ENCODE data around the gene CPED1.

DNA sequence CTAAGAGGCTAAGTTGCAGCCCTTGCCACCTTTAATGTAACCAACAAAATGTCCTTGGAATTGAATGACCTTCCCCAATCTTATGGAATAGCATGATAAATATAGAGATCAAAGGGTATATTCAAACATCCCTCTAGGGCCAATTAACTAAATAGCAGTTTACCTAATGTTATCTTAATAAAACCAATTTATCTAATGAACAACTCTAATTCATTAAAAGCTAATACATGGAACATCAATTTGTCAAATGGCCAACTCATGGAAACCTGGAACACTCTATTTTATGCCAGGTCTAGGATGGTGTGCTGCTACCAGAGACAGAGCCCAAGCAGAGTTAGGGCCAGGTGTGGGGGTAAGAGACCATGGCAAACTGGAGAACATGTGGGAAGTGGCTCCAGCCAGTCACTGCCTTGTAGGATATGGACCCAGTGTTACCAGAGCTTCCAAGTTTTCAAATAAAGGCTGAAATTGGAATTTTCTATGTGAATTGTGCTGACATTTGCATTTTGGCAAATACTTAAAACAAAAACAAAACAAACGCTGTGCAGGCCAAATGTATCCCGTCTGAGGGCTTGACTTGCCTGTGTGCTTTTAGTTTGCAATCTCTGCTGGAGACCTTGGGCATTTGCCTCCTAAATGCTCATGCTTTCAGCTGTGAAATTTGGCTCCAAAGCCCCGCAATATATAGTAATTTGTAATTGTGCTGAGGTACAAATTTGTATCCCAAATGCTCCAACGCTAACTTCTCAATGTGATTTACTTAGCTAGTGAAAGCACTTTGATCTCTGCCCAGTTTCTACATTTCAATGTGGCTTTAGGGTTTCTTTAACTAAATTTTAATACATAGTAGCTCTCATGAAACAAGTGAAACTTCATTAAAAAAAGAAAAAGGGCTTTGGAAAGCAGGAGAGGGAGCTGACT is 55.1 kb downstream of the CPED1 start:
- TF ChIP-seq, protein P1, sequence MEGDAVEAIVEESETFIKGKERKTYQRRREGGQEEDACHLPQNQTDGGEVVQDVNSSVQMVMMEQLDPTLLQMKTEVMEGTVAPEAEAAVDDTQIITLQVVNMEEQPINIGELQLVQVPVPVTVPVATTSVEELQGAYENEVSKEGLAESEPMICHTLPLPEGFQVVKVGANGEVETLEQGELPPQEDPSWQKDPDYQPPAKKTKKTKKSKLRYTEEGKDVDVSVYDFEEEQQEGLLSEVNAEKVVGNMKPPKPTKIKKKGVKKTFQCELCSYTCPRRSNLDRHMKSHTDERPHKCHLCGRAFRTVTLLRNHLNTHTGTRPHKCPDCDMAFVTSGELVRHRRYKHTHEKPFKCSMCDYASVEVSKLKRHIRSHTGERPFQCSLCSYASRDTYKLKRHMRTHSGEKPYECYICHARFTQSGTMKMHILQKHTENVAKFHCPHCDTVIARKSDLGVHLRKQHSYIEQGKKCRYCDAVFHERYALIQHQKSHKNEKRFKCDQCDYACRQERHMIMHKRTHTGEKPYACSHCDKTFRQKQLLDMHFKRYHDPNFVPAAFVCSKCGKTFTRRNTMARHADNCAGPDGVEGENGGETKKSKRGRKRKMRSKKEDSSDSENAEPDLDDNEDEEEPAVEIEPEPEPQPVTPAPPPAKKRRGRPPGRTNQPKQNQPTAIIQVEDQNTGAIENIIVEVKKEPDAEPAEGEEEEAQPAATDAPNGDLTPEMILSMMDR (conservative IDR thresholded peaks at IDR 0.05; ENCODE audit: low read length): no peak
- TF ChIP-seq EZH2phosphoT487 (IDR thresholded peaks at IDR 0.05; ENCODE audit: borderline replicate concordance, low read depth, low read length): no peak

All from OCI-LY7 (cell line).